WTC11 (cell line): ENCODE measurements around the gene NMUR1. TPM values are rescaled to one million over a fixed set of nuclear protein-coding genes. Genes with fewer than 3 reads are reported as not detected.

Source experiments
- ATAC-seq: fragments of 200-7000 bp; cut with Tn5 transposase; 2 replicates; pipeline ENCODE4 v1.10.0; 2021; ENCODE audit warnings: mild to moderate bottlenecking, moderate library complexity
- CTCF ChIA-PET: fragments of 300-600 bp; sonication (Branson Sonifier 250); formaldehyde crosslinking; loops from one replicate; lab custom pipeline; 2021; ENCODE audit warnings: antibody characterized with exemption; lab: Charles Lee
- POLR2A ChIA-PET: fragments of 350-600 bp; sonication (Branson Sonifier 250); formaldehyde crosslinking; loops from one replicate; lab custom pipeline; 2021; ENCODE audit warnings: antibody characterized with exemption; lab: Charles Lee
- DNase-seq: peaks from one replicate; pipeline ENCODE4 v3.0.0; 2021; ENCODE audit warnings: low spot score
- H3K27ac Mint-ChIP-seq: 2 replicates; pipeline ENCODE4 v1.8.0; 2021; ENCODE audit warnings: mixed read lengths
- H3K27me3 Mint-ChIP-seq: 2 replicates; pipeline ENCODE4 v1.8.0; 2021; ENCODE audit warnings: low read depth, mild to moderate bottlenecking, moderate library complexity, mixed read lengths
- H3K36me3 Mint-ChIP-seq: 2 replicates; pipeline ENCODE4 v1.8.0; 2021; ENCODE audit warnings: mixed read lengths
- H3K4me1 Mint-ChIP-seq: 2 replicates; pipeline ENCODE4 v1.8.0; 2022; ENCODE audit warnings: mixed read lengths
- H3K4me3 Mint-ChIP-seq: 2 replicates; pipeline ENCODE4 v1.8.0; 2021; ENCODE audit warnings: mild to moderate bottlenecking, moderate library complexity, mixed read lengths
- H3K9me3 Mint-ChIP-seq: 2 replicates; pipeline ENCODE4 v1.8.0; 2021; ENCODE audit warnings: mixed read lengths
- ELF4 ChIP-seq: sonication (generic); formaldehyde crosslinking; IDR thresholded peaks from 2 replicates; pipeline ENCODE4 v1.8.1; 2022; ENCODE audit warnings: low read depth, mild to moderate bottlenecking, moderate library complexity, missing genetic modification reagents
- ESRRA ChIP-seq: sonication (generic); formaldehyde crosslinking; IDR thresholded peaks from 2 replicates; pipeline ENCODE4 v1.8.1; 2022; ENCODE audit warnings: mild to moderate bottlenecking, missing genetic modification reagents, borderline replicate concordance
- FOXK1 ChIP-seq: sonication (generic); formaldehyde crosslinking; IDR thresholded peaks from 2 replicates; pipeline ENCODE4 v1.8.0; 2022; ENCODE audit warnings: mild to moderate bottlenecking, moderate library complexity, missing genetic modification reagents
- JAZF1 ChIP-seq: fragments of 250-450 bp; sonication (Bioruptor Pico); IDR thresholded peaks from 2 replicates; pipeline ENCODE4 v1.9.0; 2021; ENCODE audit warnings: moderate library complexity, mild to moderate bottlenecking, inconsistent platforms
- JUN ChIP-seq: sonication (generic); formaldehyde crosslinking; IDR thresholded peaks from 2 replicates; pipeline ENCODE4 v1.8.0; 2023; ENCODE audit warnings: mild to moderate bottlenecking, missing genetic modification reagents
- NR1H2 ChIP-seq: sonication (generic); formaldehyde crosslinking; IDR thresholded peaks from 2 replicates; pipeline ENCODE4 v1.9.0; 2021; ENCODE audit warnings: mild to moderate bottlenecking, moderate library complexity, missing genetic modification reagents
- NR2C2 ChIP-seq: sonication (generic); formaldehyde crosslinking; IDR thresholded peaks from 2 replicates; pipeline ENCODE4 v1.8.0; 2022; ENCODE audit warnings: mild to moderate bottlenecking, missing genetic modification reagents
- SMAD3 ChIP-seq: sonication (generic); formaldehyde crosslinking; IDR thresholded peaks from 2 replicates; pipeline ENCODE4 v1.8.0; 2022; ENCODE audit warnings: missing genetic modification reagents, mild to moderate bottlenecking, borderline replicate concordance
- USF1 ChIP-seq: sonication (generic); formaldehyde crosslinking; IDR thresholded peaks from 2 replicates; pipeline ENCODE4 v1.8.0; 2022; ENCODE audit warnings: mild to moderate bottlenecking, missing genetic modification reagents
- ZBTB21 ChIP-seq: sonication (generic); formaldehyde crosslinking; IDR thresholded peaks from 2 replicates; pipeline ENCODE4 v1.8.1; 2023; ENCODE audit warnings: mild to moderate bottlenecking, missing genetic modification reagents, borderline replicate concordance
- ZNF121 ChIP-seq: sonication (generic); formaldehyde crosslinking; IDR thresholded peaks from 2 replicates; pipeline ENCODE4 v1.8.0; 2023; ENCODE audit warnings: missing genetic modification reagents
- ZNF232 ChIP-seq: sonication (generic); formaldehyde crosslinking; IDR thresholded peaks from 2 replicates; pipeline ENCODE4 v1.8.0; 2022; ENCODE audit warnings: mild to moderate bottlenecking, missing genetic modification reagents
- ZNF317 ChIP-seq: sonication (generic); formaldehyde crosslinking; IDR thresholded peaks from 2 replicates; pipeline ENCODE4 v1.8.1; 2023; ENCODE audit warnings: low read depth, mild to moderate bottlenecking, moderate library complexity, missing genetic modification reagents, borderline replicate concordance
- total RNA-seq: library from RNA; stranded (reverse); gene quantifications from 3 replicates; pipeline ENCODE4 v1.2.3, GENCODE V29; 2021
- TF ChIP-seq, protein P1 (sequence below): sonication (generic); formaldehyde crosslinking; conservative IDR thresholded peaks from 2 replicates; pipeline ENCODE4 v1.8.1; 2023; ENCODE audit warnings: mild to moderate bottlenecking, low read depth, missing genetic modification reagents, moderate library complexity

The NMUR1 gene
- total RNA-seq, 1 experiment from 2014 or later: 0.42 TPM

DNA sequence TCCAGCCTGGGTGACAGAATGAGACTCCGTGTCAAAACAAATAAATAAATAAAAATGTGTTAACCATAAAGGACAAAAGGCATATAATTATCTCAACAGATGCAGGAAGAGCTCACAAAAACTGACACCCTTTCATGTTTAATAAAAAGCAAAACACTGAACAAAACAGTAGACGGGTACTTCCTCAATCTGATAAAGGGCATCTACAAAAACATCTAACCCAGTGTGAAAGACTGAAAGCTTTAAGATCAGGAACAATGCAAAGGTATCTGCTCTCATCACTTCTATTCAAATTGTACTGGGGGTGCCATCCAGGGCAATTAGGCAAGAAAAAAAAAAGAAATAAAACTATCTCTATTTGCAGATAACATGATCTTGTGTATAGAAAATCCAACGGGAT lies 54.3 kb downstream of the NMUR1 start:
- CTCF ChIA-PET: interaction anchor here (1.1 to 2.2 kb wide), 4 partner anchors 11 to 41 kb away, joined by 3 to 6 read pairs (median 4); no protein-coding TSS in a partner anchor
- no peaks in the 10 kb centered on the region for H3K36me3 Mint-ChIP-seq
- no peak overlapping the region for H3K27ac Mint-ChIP-seq
- no peak overlapping the region for H3K4me3 Mint-ChIP-seq
- POLR2A ChIA-PET: no interaction called here
- H3K27me3 Mint-ChIP-seq: peaks cover 5% of the 10 kb centered on the region
- ATAC-seq: no peak
- H3K9me3 Mint-ChIP-seq: no peaks in the 10 kb centered on the region
- H3K4me1 Mint-ChIP-seq: peaks cover 3% of the 10 kb centered on the region
- no peak for DNase-seq
- no peak for TF ChIP-seq ESRRA (CRISPR knock-in tag)
- TF ChIP-seq JUN: no peak
- TF ChIP-seq NR1H2 (CRISPR knock-in tag): no peak
- no peak for TF ChIP-seq USF1
- no peak for TF ChIP-seq SMAD3 (CRISPR knock-in tag)
- TF ChIP-seq ELF4 (CRISPR knock-in tag): no peak
- no peak for TF ChIP-seq JAZF1 (CRISPR knock-in tag)
- TF ChIP-seq ZBTB21: no peak
- TF ChIP-seq FOXK1 (CRISPR knock-in tag): no peak
- TF ChIP-seq ZNF317 (CRISPR knock-in tag): no peak
- TF ChIP-seq, protein P1, sequence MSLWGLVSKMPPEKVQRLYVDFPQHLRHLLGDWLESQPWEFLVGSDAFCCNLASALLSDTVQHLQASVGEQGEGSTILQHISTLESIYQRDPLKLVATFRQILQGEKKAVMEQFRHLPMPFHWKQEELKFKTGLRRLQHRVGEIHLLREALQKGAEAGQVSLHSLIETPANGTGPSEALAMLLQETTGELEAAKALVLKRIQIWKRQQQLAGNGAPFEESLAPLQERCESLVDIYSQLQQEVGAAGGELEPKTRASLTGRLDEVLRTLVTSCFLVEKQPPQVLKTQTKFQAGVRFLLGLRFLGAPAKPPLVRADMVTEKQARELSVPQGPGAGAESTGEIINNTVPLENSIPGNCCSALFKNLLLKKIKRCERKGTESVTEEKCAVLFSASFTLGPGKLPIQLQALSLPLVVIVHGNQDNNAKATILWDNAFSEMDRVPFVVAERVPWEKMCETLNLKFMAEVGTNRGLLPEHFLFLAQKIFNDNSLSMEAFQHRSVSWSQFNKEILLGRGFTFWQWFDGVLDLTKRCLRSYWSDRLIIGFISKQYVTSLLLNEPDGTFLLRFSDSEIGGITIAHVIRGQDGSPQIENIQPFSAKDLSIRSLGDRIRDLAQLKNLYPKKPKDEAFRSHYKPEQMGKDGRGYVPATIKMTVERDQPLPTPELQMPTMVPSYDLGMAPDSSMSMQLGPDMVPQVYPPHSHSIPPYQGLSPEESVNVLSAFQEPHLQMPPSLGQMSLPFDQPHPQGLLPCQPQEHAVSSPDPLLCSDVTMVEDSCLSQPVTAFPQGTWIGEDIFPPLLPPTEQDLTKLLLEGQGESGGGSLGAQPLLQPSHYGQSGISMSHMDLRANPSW (CRISPR knock-in tag): no peak
- TF ChIP-seq ZNF121 (CRISPR knock-in tag): no peak
- no peak for TF ChIP-seq ZNF232
- no peak for TF ChIP-seq NR2C2 (CRISPR knock-in tag)

Other genes with a start within 250 kb of the NMUR1 start
- 151 to 197 TPM (median 194 TPM) in 3 replicates for gene B3GNT7, start 134.7 kb downstream of the NMUR1 start, total RNA-seq
- 944 to 1,223 TPM (median 1,004 TPM) in 3 replicates for gene NCL, start 66.0 kb downstream of the NMUR1 start, total RNA-seq
- gene TEX44, start 62.4 kb upstream of the NMUR1 start, total RNA-seq: not detected in 3 replicates
- 2,164 to 2,284 TPM (median 2,200 TPM) in 3 replicates for gene PTMA, start 178.1 kb upstream of the NMUR1 start, total RNA-seq